SH-SY5Y (cell line): ENCODE results near the gene NEDD4L.

Source experiments
- GATA2 ChIP-seq: IDR thresholded peaks from 2 replicates; pipeline ENCODE4 v1.6.1; 2011; ENCODE audit warnings: mild to moderate bottlenecking, low read depth, low read length
- GATA3 ChIP-seq: IDR thresholded peaks from 2 replicates; pipeline ENCODE4 v1.6.1; 2011; ENCODE audit warnings: low read depth, mild to moderate bottlenecking, low read length, moderate library complexity

NEDD4L gene

DNA sequence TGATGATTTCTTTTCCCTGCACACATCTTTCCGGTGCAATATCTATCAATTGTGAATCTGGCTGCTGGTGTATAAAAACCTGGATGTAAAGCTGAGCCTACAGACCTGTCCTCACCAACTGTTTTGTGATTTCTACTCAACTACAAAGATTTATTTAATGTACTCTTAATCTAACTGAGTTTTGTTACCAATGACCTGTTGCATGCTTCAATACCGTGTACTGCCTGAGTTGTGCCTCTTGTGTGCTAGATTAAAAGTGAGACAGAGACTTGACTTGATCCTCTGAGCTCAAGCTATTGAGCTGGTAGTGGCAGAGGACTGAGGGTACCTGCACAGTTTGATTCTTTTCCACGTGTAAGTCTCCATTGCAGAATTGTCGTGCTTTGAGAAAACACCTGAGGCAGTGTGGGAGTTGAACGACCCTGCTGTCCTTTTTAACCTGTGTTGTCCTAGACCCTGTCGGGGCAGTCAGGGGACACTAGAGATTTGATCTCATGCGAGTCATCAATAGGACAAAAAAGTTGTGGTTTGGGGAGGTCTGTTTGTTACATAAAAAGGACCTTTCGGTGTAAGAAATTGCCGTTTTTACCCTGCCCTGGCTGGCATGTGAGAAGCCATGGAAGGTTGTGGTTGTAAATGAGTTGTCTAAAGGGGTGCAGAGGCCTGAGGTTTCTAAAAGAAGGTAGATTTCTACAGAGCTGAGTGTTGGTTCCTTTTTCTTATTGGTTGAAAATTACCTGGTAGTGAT, 353.5 kb downstream of the NEDD4L start:
- TF ChIP-seq GATA2, result no peak
- TF ChIP-seq GATA3, result no peak

DNA sequence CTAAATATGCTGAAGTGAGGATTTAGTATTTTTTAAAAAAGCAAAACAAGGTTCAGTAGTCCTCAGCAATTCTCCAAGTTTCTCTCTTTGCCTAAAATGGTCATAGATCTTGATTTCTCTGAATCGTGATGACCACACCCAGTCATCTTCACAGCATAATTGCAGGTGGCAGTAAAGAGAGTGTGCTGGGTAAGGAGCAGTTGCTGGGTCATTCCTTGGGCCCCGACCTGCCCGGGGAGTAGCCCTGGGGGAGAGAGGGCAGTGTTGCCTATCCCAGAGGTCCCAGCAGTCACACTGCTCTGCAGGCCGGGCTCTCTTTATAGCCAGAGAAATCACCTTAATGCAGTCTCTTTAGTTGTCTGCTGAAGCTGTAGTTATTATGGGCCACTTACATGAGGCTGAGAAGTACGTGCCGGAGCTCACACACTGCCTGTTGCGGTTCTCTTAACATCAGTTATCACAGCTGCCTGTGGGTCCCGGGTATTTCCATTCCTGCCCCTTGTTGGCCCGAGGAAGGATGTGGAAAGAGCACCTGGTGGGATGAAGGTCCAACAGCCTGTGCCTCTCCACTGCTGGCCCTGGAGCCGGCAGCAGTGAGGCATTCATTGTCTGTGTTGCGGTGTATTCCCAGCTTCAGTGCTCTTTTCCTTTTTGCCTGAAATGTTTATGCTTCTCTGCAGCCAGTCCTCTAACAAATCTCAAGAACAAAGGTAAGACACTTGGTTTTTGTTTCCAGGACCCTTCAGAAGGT, 354.8 kb downstream of the NEDD4L start:
- TF ChIP-seq GATA2, result no peak
- no peak for TF ChIP-seq GATA3

DNA sequence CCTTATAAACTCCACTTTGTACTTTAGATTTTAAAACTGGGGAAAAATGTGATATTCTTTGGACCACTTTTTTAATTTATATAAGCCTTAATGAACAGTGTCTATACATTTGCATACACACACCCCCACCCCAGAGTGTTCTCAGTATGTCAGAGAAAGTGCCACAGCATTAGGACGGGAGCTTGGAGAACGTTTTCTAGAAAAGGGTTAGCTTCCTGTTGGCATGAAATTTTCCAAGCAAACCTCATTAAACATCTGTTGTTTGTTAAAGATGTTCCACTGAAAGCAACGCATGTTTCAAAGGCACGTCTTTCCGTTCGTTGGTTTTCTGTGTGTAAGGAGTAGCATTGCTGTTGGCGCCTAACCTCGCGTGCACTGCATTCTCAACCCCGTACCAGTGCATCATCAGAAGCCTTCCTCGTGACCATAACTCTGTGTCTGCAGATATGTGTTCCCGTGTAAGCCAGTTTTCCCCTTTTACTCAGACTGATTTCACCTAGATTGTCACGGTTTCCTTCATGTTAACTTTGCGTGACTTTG, 356.4 kb downstream of the NEDD4L start:
- TF ChIP-seq GATA2 (no peak), GATA3 (no peak)

DNA sequence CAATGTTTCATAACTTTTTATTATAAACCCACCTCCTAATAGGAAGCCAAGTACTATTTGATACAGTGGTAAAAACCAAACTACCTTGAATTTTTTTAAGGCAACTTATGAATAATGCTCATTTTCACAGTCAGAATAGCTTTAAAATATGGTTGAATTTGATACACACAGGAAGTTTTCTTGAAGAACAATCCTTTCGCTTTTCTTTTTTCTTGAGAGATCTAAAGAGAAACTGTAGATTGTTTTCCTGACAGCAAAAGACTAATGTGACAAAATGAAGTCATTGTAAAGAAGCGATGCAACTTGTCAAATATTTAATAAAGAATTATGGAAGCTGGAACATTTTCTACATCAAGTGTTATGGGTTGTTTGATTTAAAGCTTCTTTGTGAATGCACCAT, 357.2 kb downstream of the NEDD4L start:
- TF ChIP-seq GATA3 (no peak), GATA2 (no peak)

DNA sequence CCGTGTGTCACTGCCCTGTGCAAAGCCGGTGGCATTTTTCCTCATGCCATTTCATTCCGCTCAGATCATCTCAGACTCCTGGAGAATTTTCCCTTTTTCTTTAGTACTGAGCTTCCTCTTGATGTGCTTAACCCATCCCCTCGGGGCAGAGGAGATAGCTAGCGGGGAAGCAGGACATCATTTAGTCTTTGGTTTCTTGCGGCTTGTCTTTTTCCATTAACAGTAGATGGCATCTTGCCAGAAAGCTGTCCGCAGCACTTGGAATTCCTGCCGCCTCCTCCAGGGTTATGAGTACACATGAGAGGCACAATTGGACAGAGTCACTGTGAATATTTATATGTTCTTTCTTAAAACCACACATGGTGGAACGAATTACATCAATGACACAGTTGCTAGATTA, 358.2 kb downstream of the NEDD4L start:
- TF ChIP-seq GATA3, result no peak
- TF ChIP-seq GATA2, result no peak

DNA sequence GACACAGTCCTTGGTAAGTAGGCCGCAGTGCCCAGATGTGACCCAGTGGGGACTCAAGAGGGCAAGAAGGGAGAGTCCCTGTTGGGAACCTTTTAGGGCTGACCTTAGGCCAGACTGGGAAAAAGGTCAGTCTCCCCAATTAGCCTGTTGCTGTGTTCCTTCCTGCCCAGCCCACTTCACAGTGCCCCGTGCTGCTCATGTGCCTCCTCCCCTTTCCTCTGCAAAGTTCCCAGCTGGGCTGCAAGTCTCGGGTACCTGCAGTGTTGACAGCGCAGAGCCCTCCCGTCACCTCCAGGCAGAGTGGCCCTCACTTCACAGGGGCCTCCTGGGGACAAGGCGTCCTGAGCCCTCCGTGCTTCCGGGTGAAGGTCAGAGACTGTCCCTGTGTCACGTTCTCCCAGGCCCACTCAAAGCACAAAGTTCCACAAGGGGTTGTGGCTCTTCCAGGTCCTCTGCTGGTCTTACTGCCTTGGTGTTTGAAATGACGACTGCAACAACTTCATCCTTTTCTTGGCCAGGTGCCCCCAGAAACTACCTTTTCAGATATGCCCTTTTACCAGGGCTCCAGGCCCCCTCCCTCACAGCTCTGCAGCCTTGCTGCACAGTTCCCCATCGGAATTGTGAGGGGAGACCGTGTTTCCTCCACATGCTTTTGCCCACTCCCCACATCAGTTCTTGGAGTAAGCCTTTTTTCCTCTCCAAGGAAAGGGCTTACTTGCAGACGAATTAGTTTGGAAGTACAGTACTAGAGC, 359.1 kb downstream of the NEDD4L start:
- TF ChIP-seq GATA2 (no peak), GATA3 (no peak)

DNA sequence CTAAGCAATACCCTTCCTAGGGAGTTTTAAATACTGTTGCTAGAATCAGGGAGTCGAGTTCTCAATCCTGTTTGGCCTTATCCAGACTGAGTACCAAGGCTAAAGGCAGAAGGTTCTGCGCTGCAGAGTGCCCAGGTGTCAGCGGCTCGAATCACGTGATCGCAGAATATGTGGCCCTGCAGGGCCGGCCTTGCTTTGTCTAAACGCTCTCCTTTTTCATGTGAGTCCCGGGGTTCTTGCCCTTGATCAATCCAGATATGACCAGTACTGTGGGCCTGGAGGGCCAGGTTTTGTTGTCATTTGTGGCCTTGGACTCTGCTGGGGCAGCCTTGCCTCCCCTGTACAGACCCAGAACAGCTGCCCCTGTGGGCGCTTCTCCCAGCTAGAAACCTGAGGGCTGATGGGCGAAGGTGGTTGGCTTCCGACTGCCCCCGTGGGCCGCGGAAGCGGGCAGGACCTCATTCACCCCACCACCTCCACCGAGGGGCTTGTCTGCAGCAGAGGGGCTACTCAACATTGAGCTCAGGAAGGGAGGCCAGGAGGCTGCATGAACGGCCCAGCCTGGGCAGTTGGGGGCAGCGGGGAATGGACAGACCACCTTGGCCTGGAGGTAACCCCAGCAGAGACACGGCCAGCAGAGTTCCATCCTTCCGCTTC, 359.9 kb downstream of the NEDD4L start:
- TF ChIP-seq GATA2 (no peak), GATA3 (no peak)

DNA sequence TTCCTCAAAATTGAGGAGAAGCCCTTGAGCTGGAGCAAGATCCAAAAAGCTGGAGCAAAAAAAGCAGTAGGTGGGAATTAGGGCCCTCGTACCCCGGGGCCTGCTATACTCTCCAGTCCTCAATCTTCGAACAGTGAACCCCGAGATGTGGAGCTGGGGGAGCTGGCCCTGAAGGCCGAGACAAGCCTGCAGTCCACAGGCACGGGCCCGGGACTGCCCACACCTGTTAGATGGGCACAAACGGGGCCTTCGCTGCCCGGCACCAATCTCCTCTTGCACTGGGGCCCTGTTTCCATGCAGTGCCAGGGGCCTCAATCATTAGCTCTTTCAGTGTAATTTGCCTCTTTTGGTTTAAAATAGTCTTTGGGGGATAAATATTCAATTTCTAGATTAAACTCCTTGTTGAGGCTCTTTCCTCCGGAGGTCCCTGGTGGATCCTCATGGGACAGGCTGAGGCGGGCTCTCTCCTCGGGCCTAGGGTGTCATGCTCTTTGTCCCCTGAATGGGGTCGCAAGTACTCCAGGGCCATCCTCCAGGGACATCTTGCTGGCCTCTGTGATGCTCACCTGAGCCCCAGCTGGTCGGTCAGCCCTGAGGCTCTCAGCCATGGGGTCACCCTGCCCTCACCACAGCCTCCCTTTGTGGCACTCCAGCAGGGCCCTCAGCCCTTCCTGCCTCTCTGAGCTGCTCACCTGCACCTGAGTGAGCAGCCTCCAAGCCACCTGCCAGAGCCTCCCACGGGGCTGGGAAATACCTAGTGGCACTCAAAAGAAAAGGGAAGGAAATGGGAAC, 361.3 kb downstream of the NEDD4L start:
- TF ChIP-seq GATA3 (no peak), GATA2 (no peak)

DNA sequence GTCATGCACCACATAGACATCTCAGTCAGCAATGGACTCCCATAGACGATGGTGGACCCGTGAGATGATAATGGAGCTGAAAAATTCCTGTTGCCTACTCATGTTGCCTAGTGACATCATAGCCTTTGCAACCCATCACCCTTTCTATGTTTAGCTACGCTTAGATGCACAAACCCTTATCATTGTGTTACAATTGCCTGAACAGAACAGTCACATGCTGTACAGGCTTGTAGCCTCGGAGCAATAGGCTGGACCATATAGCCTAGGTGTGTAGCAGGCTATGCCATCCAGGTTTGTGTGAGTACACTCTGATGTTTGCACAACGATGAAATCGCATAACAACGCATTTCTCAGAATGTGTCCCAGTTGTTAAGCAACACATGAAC, 363.2 kb downstream of the NEDD4L start:
- TF ChIP-seq GATA2 (no peak), GATA3 (no peak)

DNA sequence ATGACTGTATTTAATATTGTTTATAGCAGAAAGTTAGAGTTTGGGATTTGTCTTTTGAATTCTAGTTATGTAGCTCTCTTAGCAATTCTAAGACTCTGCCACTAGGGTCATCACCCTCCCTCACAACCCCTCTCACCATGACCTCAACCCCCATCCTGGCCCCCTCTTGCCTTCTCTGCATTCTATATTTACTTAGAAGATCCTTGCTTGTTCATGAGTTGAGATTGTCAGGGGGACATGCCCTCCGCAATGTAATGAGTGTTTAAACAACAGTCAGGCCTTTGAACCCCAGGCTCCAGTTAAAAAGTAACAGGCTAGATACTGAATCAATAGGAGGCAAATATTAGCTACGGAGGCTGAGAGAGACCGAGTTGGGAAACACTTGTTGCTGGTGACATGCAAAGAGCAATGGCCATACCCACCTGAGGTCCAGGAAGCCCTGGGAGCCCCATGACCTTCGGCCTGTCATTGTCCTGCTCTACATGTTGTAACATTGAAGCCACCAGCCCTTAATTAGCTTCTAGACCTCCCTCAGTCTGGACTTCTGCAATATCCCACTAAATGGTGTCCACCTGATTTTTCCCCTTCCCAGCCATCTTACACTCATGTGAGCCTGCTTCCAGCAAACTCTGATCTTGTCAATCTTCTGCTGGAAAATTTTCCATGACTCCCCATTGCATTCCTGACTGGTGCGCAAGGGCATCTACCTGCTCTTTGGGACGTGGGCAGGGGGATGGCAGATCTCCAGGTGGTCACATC, 363.8 kb downstream of the NEDD4L start:
- TF ChIP-seq GATA2, result no peak
- TF ChIP-seq GATA3, result no peak

DNA sequence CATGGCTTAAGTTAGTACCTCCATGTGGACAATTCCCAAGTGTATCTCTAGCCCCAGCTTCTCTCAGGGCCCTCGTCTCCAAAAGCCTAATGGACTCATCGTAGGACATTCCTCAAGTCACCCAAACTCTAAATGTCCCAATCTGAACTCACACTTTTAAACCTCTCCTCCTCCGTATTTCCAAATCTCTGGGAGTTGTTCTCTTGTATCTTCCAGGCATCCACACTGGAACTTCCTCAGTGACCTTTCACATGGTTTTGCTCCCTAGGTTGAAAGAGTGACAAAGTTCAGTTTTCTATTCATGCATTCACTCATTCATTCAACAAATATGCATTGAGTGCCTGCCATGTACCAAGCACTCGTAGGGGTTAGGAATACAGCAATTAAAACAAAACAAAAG, 364.6 kb downstream of the NEDD4L start:
- TF ChIP-seq GATA2, result no peak
- no peak for TF ChIP-seq GATA3

DNA sequence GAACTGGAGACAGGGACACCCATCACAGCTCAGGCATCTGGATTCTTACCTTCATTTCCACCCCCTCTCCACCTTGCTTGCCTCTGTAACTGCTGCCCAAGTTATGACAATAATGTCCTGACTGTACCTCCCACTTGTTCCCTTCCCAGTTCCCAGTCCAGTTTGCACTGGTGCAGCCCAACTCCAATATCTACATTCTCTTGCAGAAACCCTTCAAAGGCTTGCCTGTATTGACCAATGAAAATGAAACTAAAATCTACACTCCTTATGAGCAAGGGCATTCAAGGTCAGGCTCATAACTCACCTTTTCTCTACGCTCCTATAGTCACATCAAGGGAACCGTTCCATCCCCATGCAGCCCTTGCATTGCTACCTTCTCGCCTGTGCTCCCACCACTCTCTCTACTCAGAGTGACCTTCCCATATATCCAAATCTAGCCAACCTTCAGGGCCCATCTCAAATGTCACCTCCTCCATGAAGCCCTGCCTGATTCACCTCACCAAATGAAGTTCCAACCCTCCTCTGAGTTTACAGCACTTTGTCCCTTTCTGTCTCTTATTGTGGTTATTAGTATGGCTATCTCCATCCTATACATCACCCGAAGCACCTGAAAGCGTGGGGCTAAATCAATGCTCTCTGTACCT, 365.9 kb downstream of the NEDD4L start:
- TF ChIP-seq GATA2, result no peak
- no peak for TF ChIP-seq GATA3
